AG08396 (cell line): ENCODE results near the gene FRAT1.

ENCODE experiments used
- DNase-seq: peaks from one replicate; pipeline ENCODE4 v3.0.0; 2012; ENCODE audit warnings: low spot score, mixed read lengths

The FRAT1 gene

GRCh38 chr10:97365761-97366351 lies 46.8 kb downstream of the FRAT1 start:
- no peak for DNase-seq

- DNase-seq, result no peak
These were observed 47.5 kb downstream of the FRAT1 start for GRCh38 chr10:97366572-97366971.

GRCh38 chr10:97367126-97367649 lies 48.1 kb downstream of the FRAT1 start:
- DNase-seq, result no peak
